GM18526 (cell line): ENCODE measurements around the gene TBCD.

ENCODE experiments used
- POLR2A ChIP-seq: IDR thresholded peaks from 3 replicates; pipeline ENCODE4 v1.6.1; 2011; ENCODE audit not compliant: insufficient read length; ENCODE audit errors: extremely low read depth

Gene TBCD

DNA sequence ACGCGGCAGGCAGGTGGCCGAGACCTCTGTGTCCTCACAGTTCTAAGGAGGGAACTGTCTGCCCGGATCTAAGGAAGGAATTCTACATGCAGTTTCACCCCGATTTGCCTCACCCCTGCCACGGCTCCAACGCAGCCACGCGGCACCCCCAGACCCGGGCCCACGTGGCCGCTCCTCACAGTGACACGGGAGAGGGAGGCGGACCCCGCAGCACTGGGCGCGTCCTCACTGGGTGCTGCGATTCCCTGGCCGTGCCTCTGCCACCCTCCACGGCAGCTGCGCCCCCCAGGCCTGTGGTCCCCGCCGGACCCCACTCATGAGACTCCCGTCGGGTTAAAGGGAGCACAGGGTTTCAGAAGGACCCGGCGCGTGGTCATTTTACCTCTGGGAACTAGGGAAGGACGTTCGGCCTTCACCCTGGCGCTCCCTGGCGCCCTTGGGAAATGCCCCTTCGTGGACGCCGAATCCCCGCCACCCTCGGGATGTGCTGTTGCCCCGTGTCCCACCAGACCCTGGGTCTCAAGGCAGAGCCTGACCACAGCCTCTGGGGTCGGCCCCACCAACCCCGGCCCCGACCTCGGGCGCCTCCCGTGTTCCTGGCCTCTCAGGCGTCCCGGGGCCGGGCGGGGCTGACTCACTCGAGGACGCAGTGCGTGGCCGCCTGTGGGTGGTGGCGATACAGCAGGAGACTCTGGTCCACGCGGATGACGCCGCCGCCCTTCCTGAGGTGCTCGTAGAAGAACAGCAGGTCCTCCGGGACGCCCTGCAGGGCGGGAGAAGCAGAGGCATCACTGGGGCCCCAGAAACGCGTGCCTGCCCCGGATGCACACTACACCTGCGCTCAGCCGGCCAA is 208.8 kb downstream of the TBCD start:
- TF ChIP-seq POLR2A, result no peak

DNA sequence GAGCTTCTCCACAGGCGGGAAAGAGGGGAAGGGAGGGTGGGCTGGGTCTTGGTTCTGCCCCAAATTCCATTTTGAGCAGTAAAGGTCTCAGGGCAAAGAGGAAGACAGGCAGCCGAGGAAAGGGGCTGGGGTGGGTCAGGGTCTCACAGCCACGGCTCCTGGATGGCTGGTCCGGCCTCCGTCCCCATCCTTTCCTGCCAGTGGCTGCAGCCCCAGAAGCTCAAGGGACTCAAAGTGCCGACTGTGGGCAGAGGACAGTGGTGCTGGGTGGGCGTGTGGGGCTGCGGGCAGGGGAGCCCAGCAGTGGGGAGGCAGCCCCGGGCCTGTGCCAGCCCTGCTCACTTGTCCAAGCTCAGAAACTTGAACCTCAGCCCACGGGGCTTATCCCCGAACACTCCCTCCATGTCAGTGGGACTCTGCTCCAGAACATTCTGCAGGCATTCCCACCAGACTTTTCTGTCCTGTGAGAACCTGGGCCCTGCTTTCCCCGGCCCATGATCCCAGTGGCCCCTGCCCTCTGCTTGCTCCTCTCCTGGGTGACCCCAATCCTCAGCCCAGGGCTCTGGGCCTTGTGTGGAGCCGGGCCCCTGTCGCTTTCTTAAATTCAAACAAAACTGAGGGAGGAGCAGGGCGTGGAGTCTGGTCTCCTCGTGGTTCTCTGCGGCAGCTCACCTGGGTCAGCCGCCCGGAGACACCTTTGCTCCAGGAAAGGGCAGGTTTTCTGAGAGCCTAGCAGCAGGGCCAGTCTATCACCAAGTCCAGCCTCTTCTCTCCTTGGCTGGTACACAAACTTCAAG is 209.7 kb downstream of the TBCD start:
- TF ChIP-seq POLR2A, result no peak

DNA sequence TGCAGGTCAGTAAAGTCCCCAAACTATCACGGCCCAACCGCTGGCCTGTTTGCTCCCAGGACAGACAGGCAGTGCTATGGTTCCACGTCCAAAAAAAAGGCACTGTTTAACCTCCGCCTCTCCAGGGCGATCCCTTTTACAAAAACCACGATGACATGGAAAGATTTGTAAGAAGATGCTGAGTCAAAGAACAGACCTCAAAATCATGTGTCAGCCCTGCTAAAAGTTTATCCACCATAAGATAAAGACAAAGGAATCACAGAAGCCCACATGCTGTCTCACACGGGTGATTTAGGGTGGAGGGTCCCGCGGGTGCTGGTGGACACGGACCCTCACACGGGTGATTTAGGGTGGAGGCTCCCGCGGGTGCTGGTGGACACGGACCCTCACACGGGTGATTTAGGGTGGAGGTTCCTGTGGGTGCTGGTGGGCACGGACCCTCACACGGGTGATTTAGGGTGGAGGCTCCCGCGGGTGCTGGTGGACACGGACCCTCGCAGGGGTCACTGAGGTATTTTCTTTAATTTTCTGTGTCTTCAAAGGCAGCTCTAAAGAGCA is 210.4 kb downstream of the TBCD start:
- TF ChIP-seq POLR2A, result no peak

DNA sequence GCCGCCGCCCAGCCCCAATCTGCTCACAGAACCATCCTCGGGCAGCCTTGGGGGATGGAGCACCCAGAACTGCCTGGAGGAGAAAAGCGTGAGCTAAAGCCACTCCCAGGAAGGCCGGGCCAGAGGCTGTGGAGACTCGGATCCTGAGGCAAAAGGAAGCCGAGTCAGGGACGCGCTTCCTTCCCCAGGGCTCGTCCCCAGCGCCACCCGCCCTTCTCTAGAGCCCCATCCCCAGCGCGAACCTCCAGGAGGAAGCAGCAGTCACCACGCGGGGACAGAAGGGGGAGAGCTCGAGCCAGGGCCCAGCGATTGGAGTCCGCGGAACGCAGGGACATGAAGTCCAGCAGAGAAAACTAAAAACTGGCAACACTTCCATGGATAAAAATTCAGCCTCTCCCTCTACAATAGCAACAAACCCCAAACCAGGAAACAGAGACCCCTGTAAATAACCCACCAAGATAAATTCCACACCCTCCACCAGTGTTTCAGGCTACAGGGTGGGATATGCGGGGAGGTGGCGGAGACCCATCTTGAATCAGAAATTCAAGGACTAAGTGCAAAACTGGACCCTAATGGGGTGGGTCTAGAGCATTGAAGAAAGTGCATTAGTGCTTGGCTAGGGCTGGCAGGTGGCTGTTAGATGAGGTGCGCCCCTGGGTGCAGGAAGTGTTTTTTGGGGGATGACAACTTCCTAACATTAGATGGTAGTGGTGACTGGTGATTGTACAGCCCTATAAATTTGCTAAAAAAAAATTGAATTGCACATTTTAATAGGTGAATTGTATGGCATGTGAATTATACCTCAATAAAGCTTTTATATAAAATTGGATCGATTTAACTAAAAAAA is 211.5 kb downstream of the TBCD start:
- no peak for TF ChIP-seq POLR2A

DNA sequence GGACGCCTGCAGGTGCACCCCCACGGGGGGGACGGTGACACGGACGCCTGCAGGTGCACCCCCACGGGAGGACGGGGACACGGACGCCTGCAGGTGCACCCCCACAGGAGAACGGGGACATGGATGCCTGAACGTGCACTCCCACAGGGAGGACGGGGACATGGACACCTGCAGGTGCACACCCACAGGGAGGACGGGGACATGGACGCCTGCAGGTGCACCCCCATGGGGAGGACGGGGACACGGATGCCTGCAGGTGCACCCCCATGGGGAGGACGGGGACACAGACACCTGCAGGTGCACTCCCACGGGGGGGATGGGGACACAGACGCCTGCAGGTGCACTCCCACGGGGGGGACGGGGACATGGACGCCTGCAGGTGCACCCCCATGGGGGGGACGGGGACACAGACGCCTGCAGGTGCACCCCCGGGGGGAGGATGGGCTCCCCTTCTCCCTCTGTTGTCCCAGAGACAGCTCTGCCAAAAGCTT is 213.0 kb downstream of the TBCD start:
- no peak for TF ChIP-seq POLR2A

DNA sequence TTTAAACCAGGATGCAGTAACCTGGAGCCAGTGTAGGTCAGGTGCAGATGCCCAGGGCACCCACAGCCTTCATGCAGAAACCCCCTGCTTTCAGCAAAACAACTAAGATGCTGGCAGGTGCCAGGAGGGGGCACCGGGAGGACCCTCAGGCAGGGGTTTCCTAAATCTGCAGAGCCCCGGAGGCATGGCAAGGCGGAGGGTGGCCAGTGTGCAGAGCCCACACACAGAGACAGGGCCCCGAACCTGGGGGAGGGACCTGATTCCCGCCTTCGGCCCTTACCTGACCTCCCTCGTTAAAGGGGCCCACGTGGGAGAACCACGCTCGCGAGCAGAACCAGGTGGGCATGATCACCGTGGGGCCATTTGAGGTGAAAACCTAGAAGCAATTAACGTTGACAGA is 213.5 kb downstream of the TBCD start:
- TF ChIP-seq POLR2A, result no peak

DNA sequence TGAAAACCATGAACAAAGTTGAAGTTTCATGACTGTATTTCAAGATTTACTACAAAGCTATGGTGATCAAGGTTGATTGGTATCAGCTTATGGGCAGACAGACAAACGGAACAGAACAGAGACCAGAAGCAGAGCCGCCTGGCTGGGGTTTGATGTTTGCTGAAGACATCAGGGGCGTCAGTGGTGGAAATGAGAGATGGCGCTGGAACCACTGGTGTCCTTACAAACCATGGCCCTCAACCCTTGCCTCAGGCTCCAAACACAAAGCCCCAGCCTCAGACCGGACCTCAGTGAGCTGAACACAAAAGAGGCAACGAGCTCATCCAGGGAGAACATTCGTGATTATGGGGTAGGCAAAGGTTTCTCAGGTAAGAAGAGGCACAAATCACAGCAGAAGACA is 214.6 kb downstream of the TBCD start:
- TF ChIP-seq POLR2A, result no peak

DNA sequence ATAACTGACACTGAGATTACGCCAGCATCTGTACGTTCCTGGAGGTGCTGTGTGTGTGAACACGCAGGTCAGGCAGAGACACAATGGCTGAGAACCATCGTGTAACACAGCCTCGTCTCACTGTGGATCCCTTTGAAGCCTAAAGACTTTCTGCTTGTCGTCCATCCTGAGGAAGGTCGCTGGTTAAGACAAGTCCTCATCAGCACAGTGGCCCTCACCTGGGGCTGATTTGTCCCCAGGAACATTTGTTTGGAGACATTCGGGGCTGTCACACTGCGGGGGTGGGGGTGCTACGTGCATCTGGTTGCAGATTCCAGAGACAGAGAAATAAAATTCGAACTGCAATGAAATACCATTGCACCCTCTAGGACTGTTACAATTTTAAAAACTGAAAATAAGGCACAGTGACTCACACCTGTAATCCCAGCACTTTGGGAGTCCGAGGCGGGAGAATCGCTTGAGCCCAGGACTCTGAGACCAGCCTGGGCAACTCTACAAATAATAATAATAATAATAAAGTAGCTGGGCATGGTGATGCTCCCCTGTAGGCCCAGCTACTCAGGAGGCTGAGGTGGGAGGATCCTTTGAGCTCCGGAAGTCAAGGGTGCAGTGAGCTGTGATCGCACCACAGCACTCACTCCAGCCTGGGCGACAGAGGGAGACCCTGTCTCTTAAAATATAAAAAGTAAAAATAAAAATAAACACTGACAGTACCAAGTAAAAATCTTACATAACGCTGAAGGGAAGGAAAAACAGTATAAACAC is 215.6 kb downstream of the TBCD start:
- no peak for TF ChIP-seq POLR2A

DNA sequence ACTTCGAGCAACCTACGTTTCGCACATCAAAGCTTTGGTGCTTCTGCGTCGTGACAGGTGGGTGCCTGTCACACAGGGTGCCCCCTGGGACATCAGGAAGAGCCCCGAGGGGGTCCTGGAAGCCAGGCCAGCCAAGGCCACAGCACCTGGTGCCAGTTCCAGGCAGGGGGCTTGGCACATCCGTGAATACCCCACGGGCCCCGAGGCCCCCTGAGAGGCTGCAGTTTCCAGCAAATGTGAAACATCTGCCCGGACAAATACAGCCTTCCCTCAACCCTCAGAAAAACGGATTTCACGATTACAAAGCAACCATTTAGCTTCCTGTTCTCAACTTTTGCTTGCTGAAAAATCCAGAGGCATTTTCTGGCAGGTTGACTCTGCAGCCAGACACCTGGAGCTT is 218.2 kb downstream of the TBCD start:
- TF ChIP-seq POLR2A, result no peak

DNA sequence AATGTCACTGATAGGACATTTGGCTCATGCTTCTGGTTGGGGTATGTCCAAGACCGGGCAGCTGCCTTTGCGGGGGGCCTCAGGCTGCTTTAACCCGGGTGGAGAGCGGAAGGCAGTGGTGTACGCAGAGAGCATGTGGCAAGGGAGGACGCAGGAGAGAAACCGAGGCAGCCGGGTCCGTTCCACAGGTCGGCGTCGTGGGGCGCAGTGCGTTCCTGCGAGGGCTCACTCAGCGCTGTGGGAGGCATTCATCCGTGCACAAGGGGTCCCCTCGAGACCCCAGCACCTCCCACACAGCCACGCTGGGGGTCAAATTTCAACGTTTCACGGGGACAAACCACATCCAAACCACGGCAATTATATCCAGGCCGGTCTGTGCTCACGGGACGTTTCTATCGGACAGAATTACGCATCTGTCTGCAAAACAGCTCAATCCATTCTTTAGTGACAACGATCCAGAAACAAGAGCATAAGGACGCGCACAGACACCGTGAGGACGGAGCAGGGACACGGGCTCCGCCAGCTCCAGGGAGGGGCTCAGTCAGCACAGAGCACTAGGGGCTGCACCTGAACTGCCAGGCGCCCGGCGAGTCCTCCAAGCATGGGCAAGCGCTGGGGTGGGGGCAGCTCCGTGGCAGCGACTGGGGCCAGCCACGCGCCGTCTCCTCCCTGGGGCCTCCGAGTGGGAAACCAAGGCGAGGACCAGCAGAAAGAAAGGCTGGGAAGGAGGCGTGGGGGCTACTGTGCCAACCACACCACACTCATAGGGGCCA is 219.1 kb downstream of the TBCD start:
- no peak for TF ChIP-seq POLR2A

DNA sequence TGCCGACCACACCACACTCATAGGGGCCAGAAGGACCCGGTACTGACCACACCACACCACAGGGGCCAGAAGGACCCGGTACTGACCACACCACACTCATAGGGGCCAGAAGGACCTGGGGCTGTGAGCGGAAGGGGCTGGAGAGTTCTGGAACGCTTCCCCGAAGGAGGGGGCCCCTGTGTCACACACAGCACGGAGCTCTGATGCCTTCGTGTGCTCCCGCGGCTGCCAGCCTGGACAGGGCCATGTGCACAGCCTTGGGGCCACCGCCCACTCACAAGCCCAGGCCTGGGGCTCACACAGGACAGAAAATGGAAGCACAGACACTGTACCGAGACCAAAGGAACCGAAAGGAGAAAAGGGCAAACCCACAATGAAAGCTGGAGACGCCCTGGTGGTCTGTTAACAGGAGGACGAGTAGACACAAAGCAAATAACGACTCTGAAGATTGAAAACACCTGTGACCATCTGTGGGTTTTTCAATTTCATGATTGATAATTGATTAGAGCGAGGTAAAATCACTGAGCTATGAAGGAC is 221.0 kb downstream of the TBCD start:
- TF ChIP-seq POLR2A, result no peak

DNA sequence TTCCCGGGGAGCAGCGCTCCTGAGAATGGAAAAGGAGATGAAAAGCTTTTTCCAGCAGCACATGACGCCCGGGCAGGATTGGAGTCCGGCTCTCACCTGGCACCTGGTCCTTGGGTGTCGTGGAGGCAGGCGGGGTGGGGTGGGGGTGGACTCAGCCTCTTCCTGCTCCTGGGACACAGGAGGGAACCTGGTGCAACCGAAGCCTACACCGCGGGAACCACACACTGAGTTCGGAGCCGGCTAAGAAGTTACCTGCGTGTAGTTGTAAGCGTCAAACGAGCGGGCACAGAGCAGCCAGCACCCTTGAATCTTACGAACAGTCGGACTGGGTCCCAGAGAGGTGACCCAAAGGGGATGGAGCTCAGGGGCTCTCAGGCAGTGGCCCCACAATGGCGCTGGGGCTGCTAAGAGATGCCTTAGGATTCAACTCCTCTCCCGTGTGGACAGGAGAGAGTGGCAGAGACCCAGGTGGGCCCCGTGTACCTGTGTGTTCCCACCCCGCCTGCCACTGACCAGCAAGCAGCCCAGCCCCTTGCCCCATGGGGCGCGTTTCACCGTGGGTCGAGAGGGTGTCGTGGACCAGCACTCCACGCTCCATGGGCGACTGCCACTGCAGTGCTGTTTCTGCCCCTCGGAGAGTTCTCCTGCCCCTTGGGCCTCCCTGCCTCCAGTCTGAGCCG is 221.7 kb downstream of the TBCD start:
- no peak for TF ChIP-seq POLR2A
